Ishikawa (cell line): ENCODE data around the gene VWA8.

Experiments
- EP300 ChIP-seq: IDR thresholded peaks from 2 replicates; pipeline ENCODE4 v1.6.1; 2012; ENCODE audit warnings: borderline replicate concordance
- NFIC ChIP-seq: IDR thresholded peaks from 2 replicates; pipeline ENCODE4 v1.6.1; 2012
- ZBTB7A ChIP-seq: IDR thresholded peaks from 2 replicates; pipeline ENCODE4 v1.6.1; 2012; ENCODE audit warnings: low read depth

GRCh38 chr13:41961466-41961760, 504 bp upstream of the VWA8 start:
- no peak for TF ChIP-seq EP300
- no peak for TF ChIP-seq NFIC
- no peak for TF ChIP-seq ZBTB7A
